K562 (cell line): Measurements from ENCODE around the gene ZBED4. TPM values are rescaled to one million over a fixed set of nuclear protein-coding genes. Genes with fewer than 3 reads are reported as not detected.

Source experiments
- ATAC-seq: fragments of 200-7000 bp; cut with Tn5 transposase; 3 replicates; pipeline ENCODE4 v1.9.1; 2020; ENCODE audit warnings: moderate library complexity
- BruUV-seq: library from RNA; stranded (reverse); fragments of 400-500 nt; replicated peaks from 2 replicates; lab custom pipeline; 2021; lab: Mats Ljungman, UMichigan
- CTCF ChIA-PET: fragments of 300-600 bp; formaldehyde crosslinking; extraction: SDS; loops from one replicate; lab custom pipeline; 2021; ENCODE audit warnings: low intra/inter-chr PET ratio; lab: Yijun Ruan, JAX
- POLR2A ChIA-PET: fragments of 300-600, 350-650 bp; sonication (Branson Sonifier 250); formaldehyde crosslinking; extraction: SDS; loops from one replicate; lab custom pipeline; 2021; ENCODE audit warnings: antibody characterized with exemption, inconsistent platforms; lab: Yijun Ruan, JAX
- DNase-seq, 4 experiments: peaks; one replicate each; pipeline versions ENCODE4 v3.0.0 to v3.0.0-alpha.2; 2011 to 2018; ENCODE audit warnings: low spot score in 3 of 4, mixed read lengths in 3 of 4; ENCODE audit errors: extremely low read depth in 1 of 4
- FAIRE-seq: peaks from 2 replicates; lab custom pipeline; 2011; peaks lifted over from hg19 to GRCh38; lab: Jason Lieb, UNC
- H2AFZ ChIP-seq: 2 replicates; pipeline ENCODE4 v1.6.0; 2011; ENCODE audit warnings: low read depth, low read length, control low read depth, inconsistent platforms
- H3K27ac ChIP-seq: fragments of 200-600 bp; 3 replicates; pipeline ENCODE4 v1.8.0; 2011; ENCODE audit warnings: low read depth, mild to moderate bottlenecking, control low read depth, inconsistent platforms, low read length, moderate library complexity, mixed read lengths; ENCODE audit errors: extremely low read depth
- H3K27me3 ChIP-seq, 2 experiments: fragments of 300-600 bp in 1 of 2; 2 replicates in 1 of 2; 3 replicates in 1 of 2; pipeline versions ENCODE4 v1.6.0 to v1.8.0; 2011; ENCODE audit warnings: inconsistent platforms in 2 of 2, low read length in 2 of 2, mild to moderate bottlenecking in 1 of 2, mixed read lengths in 1 of 2, moderate library complexity in 1 of 2; ENCODE audit not compliant: control insufficient read depth in 2 of 2, insufficient read depth in 2 of 2
- H3K36me3 ChIP-seq: fragments of 300-600 bp; 3 replicates; pipeline ENCODE4 v1.8.0; 2011; ENCODE audit warnings: mild to moderate bottlenecking, low read length, inconsistent platforms; ENCODE audit not compliant: control insufficient read depth, insufficient read depth
- H3K4me1 ChIP-seq, 2 experiments: fragments of 200-600 bp in 1 of 2; replicated peaks in 1 of 2; 2 replicates in 1 of 2; 3 replicates in 1 of 2; pipeline versions ENCODE4 v1.5.1 to v1.8.0; 2011; ENCODE audit warnings: inconsistent platforms in 2 of 2, low read length in 2 of 2, mild to moderate bottlenecking in 1 of 2, mixed read lengths in 1 of 2, moderate library complexity in 1 of 2; ENCODE audit not compliant: control insufficient read depth in 2 of 2, insufficient read depth in 2 of 2
- H3K4me2 ChIP-seq: 2 replicates; pipeline ENCODE4 v1.6.1; 2011; ENCODE audit warnings: low read length, control low read depth, inconsistent platforms, mixed read lengths; ENCODE audit not compliant: insufficient read depth
- H3K4me3 ChIP-seq: fragments of 200-600 bp; sonication (generic), shearing (Covaris generic); 2 replicates; pipeline ENCODE4 v1.5.1; 2016; ENCODE audit warnings: control low read depth, inconsistent platforms
- H3K79me2 ChIP-seq: fragments of 200-600 bp; 3 replicates; pipeline ENCODE4 v1.8.0; 2011; ENCODE audit warnings: low read length, inconsistent platforms; ENCODE audit not compliant: control insufficient read depth, insufficient read depth
- H3K9ac ChIP-seq, 2 experiments: 2 replicates each; pipeline versions ENCODE4 v1.6.0 to v1.6.1; 2011; ENCODE audit warnings: low read depth in 2 of 2, low read length in 2 of 2, control low read depth in 1 of 2, inconsistent platforms in 1 of 2, mild to moderate bottlenecking in 1 of 2, mixed read lengths in 1 of 2; ENCODE audit not compliant: insufficient read depth in 1 of 2
- H3K9me1 ChIP-seq: one replicate; pipeline ENCODE4 v1.6.0; 2011; ENCODE audit warnings: inconsistent platforms, mild to moderate bottlenecking, low read length, moderate library complexity; ENCODE audit not compliant: control insufficient read depth, insufficient read depth
- H3K9me3 ChIP-seq: replicated peaks from 2 replicates; pipeline ENCODE4 v1.5.1; 2011; ENCODE audit warnings: low read depth, low read length, inconsistent platforms; ENCODE audit not compliant: control insufficient read depth, insufficient read depth
- H4K20me1 ChIP-seq: replicated peaks from 2 replicates; pipeline ENCODE4 v1.6.1; 2011; ENCODE audit warnings: low read length, inconsistent platforms, mixed read lengths; ENCODE audit not compliant: control insufficient read depth, insufficient read depth
- ARID4B ChIP-seq: sonication (generic); formaldehyde crosslinking; IDR thresholded peaks from 2 replicates; pipeline ENCODE4 v1.8.0; 2022; ENCODE audit warnings: mild to moderate bottlenecking, missing genetic modification reagents
- BCL6 ChIP-seq: fragments of 250-450 bp; sonication (Bioruptor Pico); IDR thresholded peaks from 2 replicates; pipeline ENCODE4 v1.4.0; 2020
- KDM1A ChIP-seq, 2 experiments: fragments of 450-650 bp; IDR thresholded peaks; 2 replicates each; pipeline ENCODE4 v1.6.1; 2016; ENCODE audit warnings: mild to moderate bottlenecking in 2 of 2
- MBD2 ChIP-seq: sonication (generic); IDR thresholded peaks from 2 replicates; pipeline ENCODE4 v1.6.1; 2016; ENCODE audit warnings: low read depth, borderline replicate concordance
- NEUROD1 ChIP-seq: fragments of 150-350 bp; IDR thresholded peaks from 2 replicates; pipeline ENCODE4 v1.6.1; 2014; ENCODE audit warnings: borderline replicate concordance, low read length, low read depth; ENCODE audit not compliant: partially characterized antibody
- NONO ChIP-seq, 2 experiments: fragments of 200-400 bp in 1 of 2; fragments of 450-650 bp in 1 of 2; formaldehyde crosslinking in 1 of 2; IDR thresholded peaks; 2 replicates each; pipeline ENCODE4 v1.6.1; 2017; ENCODE audit warnings: low read depth in 2 of 2, mild to moderate bottlenecking in 2 of 2, moderate library complexity in 2 of 2, low read length in 1 of 2
- SAFB ChIP-seq: fragments of 200-400 bp; formaldehyde crosslinking; IDR thresholded peaks from 2 replicates; pipeline ENCODE4 v1.6.1; 2017; ENCODE audit warnings: low read depth, low read length, borderline replicate concordance
- ZNF436 ChIP-seq: fragments of 250-450, 450-650 bp; sonication (Bioruptor Pico); formaldehyde crosslinking; IDR thresholded peaks from 2 replicates; pipeline ENCODE4 v1.7.0; 2020; ENCODE audit warnings: mild to moderate bottlenecking
- ZSCAN32 ChIP-seq: fragments of 450-650 bp; formaldehyde crosslinking; IDR thresholded peaks from 2 replicates; pipeline ENCODE4 v1.4.0; 2020; ENCODE audit warnings: mild to moderate bottlenecking, moderate library complexity
- WGBS: fragments of 100-300 bp; shearing (Covaris generic); methylation state at CpG from one replicate; pipeline ENCODE4 v1.1.6; 2016; ENCODE audit warnings: low coverage, mixed read lengths; ENCODE audit not compliant: insufficient coverage; ENCODE audit errors: missing lambda C conversion rate; 5-methylcytosine and 5-hydroxymethylcytosine counted together
- in situ Hi-C: fragments of 300-500 bp; cut with MboI; formaldehyde crosslinking; loops from 4 replicates; pipeline ENCODE4 v1.15.0; 2018; ENCODE audit warnings: inconsistent platforms, mixed read lengths
- intact Hi-C: fragments of 100-400 bp; cut with micrococcal nuclease; formaldehyde crosslinking; loops from 2 replicates; pipeline ENCODE4 v1.14.2; 2022
- polyA plus RNA-seq, 8 experiments: library from polyadenylated mRNA; depleted of rRNA in 4 of 8; stranded (reverse) in 5 of 8; unstranded in 3 of 8; fragments of >200 nt; fragmentation: Nextera tagmentation in 2 of 8; fragmentation: Illumina TruSeq in 1 of 8; extraction: Ambion mirVana in 2 of 8; extraction: Trizol in 1 of 8; gene quantifications; 2 replicates each; pipeline versions ENCODE4 v1.2.1 to v1.2.3, GENCODE V29; 2011 to 2014; ENCODE audit warnings: inconsistent platforms in 1 of 8, missing spikeins in 1 of 8
- total RNA-seq, 7 experiments: library from RNA; depleted of rRNA in 6 of 7; stranded (reverse); fragments of >200 nt in 6 of 7; fragmentation: Illumina TruSeq in 2 of 7; extraction: Trizol in 2 of 7; gene quantifications; 2 replicates each; pipeline versions ENCODE4 v1.2.1 to v1.2.3, GENCODE V29; 2011 to 2021; ENCODE audit warnings: low replicate concordance in 1 of 7

ZBED4 gene
- total and polyA plus RNA-seq, 9 of the 15 experiments (the other 6 are each of a cell fraction or from before 2014, with no cell fraction given), result 1.5 to 16.8 (median 7.4) TPM

DNA sequence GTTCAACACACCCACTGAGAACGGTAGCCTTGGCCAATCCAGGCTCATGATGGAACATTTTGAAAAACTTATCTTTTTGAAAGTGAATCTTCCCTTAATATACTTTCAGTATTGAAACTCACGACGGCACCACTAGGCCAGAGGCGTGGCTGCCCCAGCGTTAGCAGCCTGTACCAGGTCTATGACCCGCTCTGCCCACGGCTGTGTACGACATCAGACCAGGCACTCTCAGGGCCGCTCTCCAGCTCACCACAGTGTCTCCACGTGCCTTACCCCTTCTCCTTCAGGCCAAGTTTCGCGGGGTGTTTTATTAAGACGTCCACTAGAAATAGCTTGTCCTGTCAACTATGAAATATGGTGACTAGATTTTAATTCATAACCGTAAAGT is 33.4 kb downstream of the ZBED4 start (continued):
- TF ChIP-seq ZNF436 (CRISPR knock-in tag), result no peak

- DNase-seq, result no peak
- no peak overlapping the region for H3K9ac ChIP-seq
- H3K27ac ChIP-seq, result no peak overlapping the region
- H4K20me1 ChIP-seq, result no peaks in the 10 kb centered on the region
- H3K27me3 ChIP-seq, result no peaks in the 10 kb centered on the region
- H3K79me2 ChIP-seq, result peaks cover 4% of the 10 kb centered on the region; the same call in 2 of the 3 replicates
- ChIA-PET CTCF (no interaction called here), POLR2A (no interaction called here)
- H3K4me2 ChIP-seq, result no peak overlapping the region
- TF ChIP-seq ARID4B (CRISPR knock-in tag) (no peak), MBD2 (no peak), BCL6 (CRISPR knock-in tag) (no peak), NEUROD1 (no peak), NONO (IDR thresholded peaks at IDR 0.05; ENCODE audit: low read depth in 2 of 2, low read length in 1 of 2) (no peak), KDM1A (IDR thresholded peaks at IDR 0.05) (no peak), SAFB (no peak), ZSCAN32 (CRISPR knock-in tag) (no peak)
- WGBS, result 94% methylated on average over 9 of the region's 9 CpGs
- intact Hi-C loops, result no loop called here
- no peak for ATAC-seq
- in situ Hi-C loops, result no loop called here
- peaks cover 7% of the 10 kb centered on the region for H3K9me3 ChIP-seq
- no peak overlapping the region for H3K4me3 ChIP-seq
- H3K9me1 ChIP-seq, result no peaks in the 10 kb centered on the region
- BruUV-seq, result no TSS peak
- no peaks in the 10 kb centered on the region; a peak in 1 of 5 replicates for H3K4me1 ChIP-seq
- no peak overlapping the region for H2AFZ ChIP-seq
- no peak for FAIRE-seq
- peaks cover 56% of the 10 kb centered on the region; the same call in 2 of the 3 replicates for H3K36me3 ChIP-seq
These were observed 34.1 kb downstream of the ZBED4 start for GRCh38 chr22:49887702-49888101.
